ENCODE measurements around the gene TOR4A. TPM values are rescaled to one million over a fixed set of nuclear protein-coding genes. Genes with fewer than 3 reads are reported as not detected.

TOR4A gene
- total RNA-seq, 1 experiment from 2014 or later, result 37.1 TPM

DNA sequence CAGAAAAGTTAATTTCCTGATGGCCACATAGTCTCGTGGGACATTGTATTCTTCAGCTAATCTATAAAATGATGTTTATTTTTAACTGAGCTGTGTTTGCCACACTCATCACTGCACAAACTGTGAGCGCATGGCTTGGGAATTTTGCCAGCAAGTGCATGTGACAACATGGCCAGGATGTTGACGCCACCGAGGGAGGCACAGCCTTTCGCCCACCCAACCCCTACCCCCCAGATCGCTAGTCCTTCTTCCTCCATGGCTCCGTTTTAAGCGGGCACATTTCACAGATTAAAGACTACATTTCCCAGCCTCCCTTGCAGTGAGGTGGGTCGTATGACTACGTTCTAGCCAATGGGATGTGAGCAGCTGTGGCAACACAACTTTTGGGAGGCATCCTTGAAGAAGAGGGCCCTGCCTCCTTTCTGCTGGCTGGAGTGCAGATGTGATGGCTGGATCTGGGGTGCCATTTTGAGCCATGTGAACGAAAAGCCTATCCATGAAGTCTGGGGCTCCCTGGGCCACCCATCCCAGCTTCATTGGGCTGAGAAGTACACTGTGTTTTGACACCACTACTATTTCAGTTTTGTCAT is 16.7 kb downstream of the TOR4A start:
- CTCF ChIA-PET, result no interaction called here
- no peaks in the 10 kb centered on the region for H3K9me3 ChIP-seq (ENCODE audit: control insufficient read depth, insufficient read depth, low read depth, low read length)
- in situ Hi-C loops (cut with HindIII; ENCODE audit: low pct_unique_long_range_greater_than_20kb, low sequenced_read_pairs), result no loop called here
- peaks cover 21% of the 10 kb centered on the region for H3K4me1 ChIP-seq (ENCODE audit: control insufficient read depth, insufficient read depth, low read length)
- DNase-seq (ENCODE audit: low read depth, low spot score) (no peak), ATAC-seq (no peak)
- no peaks in the 10 kb centered on the region for H3K36me3 ChIP-seq (ENCODE audit: control insufficient read depth, insufficient read depth, low read length)
- no TSS peak for BruUV-seq (replicated peaks)
- no peak overlapping the region for H3K4me3 ChIP-seq (ENCODE audit: low read depth in 2 of 2, low read length in 2 of 2)
- H3K27ac ChIP-seq (ENCODE audit: low read length), result no peak overlapping the region
- intact Hi-C loops (cut with micrococcal nuclease; ENCODE audit: unreplicated experiment), result loop anchor here (10.0 kb wide), 1 partner anchor 131 kb away; the partner anchor contains the start of genes EXD3 and NOXA1
- no peaks in the 10 kb centered on the region for H3K27me3 ChIP-seq (ENCODE audit: control insufficient read depth, insufficient read depth, low read length)
- no peak for TF ChIP-seq POLR2AphosphoS5 (IDR thresholded peaks at IDR 0.05; ENCODE audit: low read depth, low read length)
- TF ChIP-seq SIN3A (IDR thresholded peaks at IDR 0.05; ENCODE audit: borderline replicate concordance, insufficient read depth, low read depth, low read length), result no peak
- no peak for TF ChIP-seq CTCF (IDR thresholded peaks at IDR 0.05)
- TF ChIP-seq, protein P1, sequence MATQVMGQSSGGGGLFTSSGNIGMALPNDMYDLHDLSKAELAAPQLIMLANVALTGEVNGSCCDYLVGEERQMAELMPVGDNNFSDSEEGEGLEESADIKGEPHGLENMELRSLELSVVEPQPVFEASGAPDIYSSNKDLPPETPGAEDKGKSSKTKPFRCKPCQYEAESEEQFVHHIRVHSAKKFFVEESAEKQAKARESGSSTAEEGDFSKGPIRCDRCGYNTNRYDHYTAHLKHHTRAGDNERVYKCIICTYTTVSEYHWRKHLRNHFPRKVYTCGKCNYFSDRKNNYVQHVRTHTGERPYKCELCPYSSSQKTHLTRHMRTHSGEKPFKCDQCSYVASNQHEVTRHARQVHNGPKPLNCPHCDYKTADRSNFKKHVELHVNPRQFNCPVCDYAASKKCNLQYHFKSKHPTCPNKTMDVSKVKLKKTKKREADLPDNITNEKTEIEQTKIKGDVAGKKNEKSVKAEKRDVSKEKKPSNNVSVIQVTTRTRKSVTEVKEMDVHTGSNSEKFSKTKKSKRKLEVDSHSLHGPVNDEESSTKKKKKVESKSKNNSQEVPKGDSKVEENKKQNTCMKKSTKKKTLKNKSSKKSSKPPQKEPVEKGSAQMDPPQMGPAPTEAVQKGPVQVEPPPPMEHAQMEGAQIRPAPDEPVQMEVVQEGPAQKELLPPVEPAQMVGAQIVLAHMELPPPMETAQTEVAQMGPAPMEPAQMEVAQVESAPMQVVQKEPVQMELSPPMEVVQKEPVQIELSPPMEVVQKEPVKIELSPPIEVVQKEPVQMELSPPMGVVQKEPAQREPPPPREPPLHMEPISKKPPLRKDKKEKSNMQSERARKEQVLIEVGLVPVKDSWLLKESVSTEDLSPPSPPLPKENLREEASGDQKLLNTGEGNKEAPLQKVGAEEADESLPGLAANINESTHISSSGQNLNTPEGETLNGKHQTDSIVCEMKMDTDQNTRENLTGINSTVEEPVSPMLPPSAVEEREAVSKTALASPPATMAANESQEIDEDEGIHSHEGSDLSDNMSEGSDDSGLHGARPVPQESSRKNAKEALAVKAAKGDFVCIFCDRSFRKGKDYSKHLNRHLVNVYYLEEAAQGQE (IDR thresholded peaks at IDR 0.05; ENCODE audit: insufficient read depth in 1 of 2, low read depth in 2 of 2, low read length in 1 of 2), result no peak
- no peak for TF ChIP-seq TCF7L2 (IDR thresholded peaks at IDR 0.05; ENCODE audit: low read depth, low read length)
- POLR2A ChIA-PET, result no interaction called here

- BruUV-seq (replicated peaks), result no TSS peak
- ChIA-PET CTCF (no interaction called here), POLR2A (no interaction called here)
- ATAC-seq, result no peak
- Histone ChIP-seq H3K27ac (ENCODE audit: low read length) (no peak overlapping the region), H3K9me3 (ENCODE audit: control insufficient read depth, insufficient read depth, low read depth, low read length) (no peaks in the 10 kb centered on the region), H3K4me3 (ENCODE audit: low read depth in 2 of 2, low read length in 2 of 2) (no peak overlapping the region; a peak in 1 of 4 replicates), H3K36me3 (ENCODE audit: control insufficient read depth, insufficient read depth, low read length) (no peaks in the 10 kb centered on the region), H3K27me3 (ENCODE audit: control insufficient read depth, insufficient read depth, low read length) (no peaks in the 10 kb centered on the region), H3K4me1 (ENCODE audit: control insufficient read depth, insufficient read depth, low read length) (peaks cover 26% of the 10 kb centered on the region)
- intact Hi-C loops (cut with micrococcal nuclease; ENCODE audit: unreplicated experiment), result loop anchor here (10.0 kb wide), 1 partner anchor 130 kb away; the partner anchor contains the start of genes EXD3 and NOXA1
- in situ Hi-C loops (cut with HindIII; ENCODE audit: low pct_unique_long_range_greater_than_20kb, low sequenced_read_pairs), result no loop called here
- no peak for TF ChIP-seq POLR2AphosphoS5 (IDR thresholded peaks at IDR 0.05; ENCODE audit: low read depth, low read length)
- no peak for TF ChIP-seq CTCF (IDR thresholded peaks at IDR 0.05)
- no peak for TF ChIP-seq TCF7L2 (IDR thresholded peaks at IDR 0.05; ENCODE audit: low read depth, low read length)
- TF ChIP-seq, protein P1 (IDR thresholded peaks at IDR 0.05; ENCODE audit: insufficient read depth in 1 of 2, low read depth in 2 of 2, low read length in 1 of 2), result no peak
- no peak for TF ChIP-seq SIN3A (IDR thresholded peaks at IDR 0.05; ENCODE audit: borderline replicate concordance, insufficient read depth, low read depth, low read length)
- DNase-seq (ENCODE audit: low read depth, low spot score), result no peak
Observed at GRCh38 chr9:137294681-137295237, 17.2 kb downstream of the TOR4A start.
